MM.1S (cell line): ENCODE data around the gene GRHL3.

Experiments
- CTCF ChIP-seq: fragments of 300-600 bp; sonication (generic); IDR thresholded peaks from 2 replicates; pipeline ENCODE4 v1.5.1; 2016; ENCODE audit warnings: antibody characterized with exemption, low read length, mixed read lengths
- EZH2 ChIP-seq: fragments of 300-600 bp; sonication (generic); optimal IDR thresholded peaks from 2 replicates; pipeline ENCODE3; 2017; ENCODE audit warnings: low read depth, mild to moderate bottlenecking, antibody characterized with exemption, low read length, mixed read lengths
- EZH2phosphoT487 ChIP-seq: fragments of 300-600 bp; sonication (generic); IDR thresholded peaks from 2 replicates; pipeline ENCODE4 v1.6.1; 2018; ENCODE audit warnings: antibody characterized with exemption, low read length

GRCh38 chr1:24292887-24293286, 26.3 kb upstream of the GRHL3 start:
- TF ChIP-seq CTCF (no peak), EZH2 (no peak), EZH2phosphoT487 (no peak)
